IPS-NIHi7 (cell line): Measurements from ENCODE around the gene ALX1.
"Not testable (repeated sequence)": the region's sequence is repeated elsewhere in the genome, so short reads cannot be mapped to it uniquely, and the experiment has no call there.

Source experiments
- DNase-seq: peaks from one replicate; pipeline ENCODE4 v3.0.0; 2012; ENCODE audit warnings: mixed read lengths; ENCODE audit errors: extremely low spot score

The ALX1 gene

DNA sequence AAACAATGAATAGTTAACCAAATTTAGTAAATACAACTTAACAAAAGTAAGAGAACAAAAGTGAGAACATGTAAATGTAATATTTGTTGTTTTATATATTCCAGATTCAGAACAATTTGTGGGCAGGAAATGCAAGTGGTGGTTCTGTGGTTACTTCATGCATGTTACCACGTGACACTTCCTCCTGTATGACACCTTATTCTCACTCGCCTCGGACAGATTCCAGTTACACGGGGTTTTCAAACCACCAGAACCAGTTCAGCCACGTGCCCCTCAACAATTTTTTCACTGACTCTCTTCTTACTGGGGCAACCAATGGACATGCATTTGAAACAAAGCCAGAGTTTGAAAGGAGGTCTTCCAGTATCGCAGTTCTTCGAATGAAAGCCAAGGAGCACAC, 21.0 kb downstream of the ALX1 start:
- DNase-seq: no peak

DNA sequence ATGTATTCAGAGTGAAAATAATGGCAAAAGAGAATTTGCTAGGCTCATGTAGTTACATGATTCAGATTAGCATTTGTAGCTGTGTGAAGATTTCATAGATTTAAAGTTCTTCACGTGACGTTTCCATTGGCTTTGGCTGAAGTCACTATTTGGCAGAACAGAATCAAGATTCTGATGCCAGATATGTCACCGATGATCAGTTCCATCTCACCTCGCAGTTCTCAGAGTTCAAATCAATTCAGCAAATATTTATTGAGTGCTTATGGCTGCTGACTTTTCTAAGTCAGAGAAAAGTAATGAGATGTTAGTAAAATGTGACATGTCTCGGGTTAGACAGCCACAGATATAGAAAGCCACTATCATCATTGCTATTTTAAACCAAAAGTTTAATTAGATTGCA, 28.4 kb downstream of the ALX1 start:
- DNase-seq: no peak

GRCh38 chr12:85309125-85309566, 29.1 kb downstream of the ALX1 start:
- no peak for DNase-seq

DNA sequence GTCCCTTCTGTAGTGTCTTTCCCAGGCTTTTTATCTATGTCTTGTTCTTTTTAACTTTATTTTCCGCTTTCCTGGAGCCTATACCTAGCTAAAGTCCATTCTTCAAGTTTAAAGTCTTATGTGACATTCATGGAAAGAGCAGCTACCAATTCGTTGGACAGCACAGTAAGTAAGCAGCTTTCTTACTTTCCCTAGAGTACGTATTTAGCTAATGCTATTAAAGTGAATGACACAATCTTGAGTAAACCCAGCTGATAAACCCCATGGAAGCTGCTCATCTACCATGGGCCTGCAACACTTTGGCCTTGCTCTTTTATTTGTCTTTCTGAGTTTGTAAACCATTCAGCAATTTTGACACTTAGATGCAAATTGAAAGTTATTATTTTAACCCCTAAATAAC, 30.0 kb downstream of the ALX1 start:
- no peak for DNase-seq

DNA sequence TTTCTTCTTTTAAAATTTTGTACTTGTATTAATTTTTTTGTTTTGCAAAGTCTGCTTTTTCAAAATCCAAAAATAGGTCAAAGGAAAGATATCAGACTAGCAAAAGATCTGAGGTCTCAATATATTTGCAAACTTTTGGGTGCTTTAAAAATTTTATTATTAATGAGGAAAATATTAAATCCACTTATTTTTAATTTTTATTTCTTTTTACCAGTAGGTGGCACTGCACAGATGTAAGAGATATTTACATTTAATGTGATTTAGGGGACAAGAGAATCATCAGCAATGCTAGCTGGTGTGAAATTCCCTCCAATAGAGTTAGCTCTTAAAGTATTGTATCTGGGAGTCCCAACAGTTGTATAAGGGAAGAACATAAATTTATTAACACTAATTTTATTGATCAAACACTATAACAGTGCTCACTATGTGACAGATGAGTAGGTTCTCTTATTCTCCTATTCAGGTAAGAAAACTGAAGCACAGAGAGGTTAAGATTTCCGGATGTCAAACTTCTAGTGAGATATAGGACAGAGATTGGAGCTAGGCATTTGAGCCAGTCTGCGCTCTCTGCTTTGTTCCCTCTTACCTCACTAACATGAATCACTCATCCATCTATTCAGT, 30.5 kb downstream of the ALX1 start:
- no peak for DNase-seq

GRCh38 chr12:85317866-85318636, 38.0 kb downstream of the ALX1 start:
- not testable (repeated sequence) for DNase-seq

- no peak for DNase-seq
Observed at GRCh38 chr12:85322715-85323114, 42.7 kb downstream of the ALX1 start.

GRCh38 chr12:85325442-85325841, 45.4 kb downstream of the ALX1 start:
- peak; percentile 12 for DNase-seq

GRCh38 chr12:85329913-85330312, 49.9 kb downstream of the ALX1 start:
- DNase-seq: no peak

DNA sequence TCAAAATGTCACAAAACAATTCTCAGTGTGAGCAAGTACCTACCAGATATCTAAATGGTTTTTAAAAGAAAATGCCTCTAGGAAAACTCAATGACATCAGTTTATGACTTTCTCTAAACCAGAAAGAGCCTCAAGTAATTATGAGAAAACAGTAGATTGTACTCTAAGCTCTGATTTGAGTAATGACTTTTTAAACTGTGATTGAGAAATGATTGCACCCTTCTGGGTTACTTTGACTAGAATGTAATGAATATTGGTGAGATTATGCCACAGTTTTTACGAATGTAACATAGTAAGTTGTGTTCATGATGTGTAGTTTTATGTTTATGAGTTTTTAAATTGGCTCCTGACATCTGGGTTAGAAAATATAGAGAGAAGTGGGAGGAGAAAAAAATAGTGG, 68.8 kb downstream of the ALX1 start:
- DNase-seq: no peak

DNA sequence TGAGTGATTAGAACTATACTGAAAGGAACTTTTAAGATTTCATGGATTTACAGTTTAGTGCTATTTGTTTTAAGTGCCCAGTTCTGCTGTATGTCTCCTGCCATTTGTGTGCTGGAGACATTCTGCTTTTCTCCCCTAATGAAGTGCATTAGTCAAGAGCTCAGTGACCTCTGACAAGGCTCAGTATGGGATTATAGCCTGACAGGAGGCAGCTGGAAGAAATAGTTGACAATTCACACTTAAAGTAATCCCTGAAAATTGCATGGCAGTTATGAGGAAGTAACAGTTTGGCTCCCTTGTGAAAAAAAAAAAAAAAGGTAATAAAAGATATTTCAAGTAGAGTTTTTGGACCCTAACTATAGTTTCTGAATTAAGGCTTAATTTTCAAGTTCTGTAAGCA, 70.3 kb downstream of the ALX1 start:
- DNase-seq: no peak
